Measurements from ENCODE around the gene EGF.

DNA sequence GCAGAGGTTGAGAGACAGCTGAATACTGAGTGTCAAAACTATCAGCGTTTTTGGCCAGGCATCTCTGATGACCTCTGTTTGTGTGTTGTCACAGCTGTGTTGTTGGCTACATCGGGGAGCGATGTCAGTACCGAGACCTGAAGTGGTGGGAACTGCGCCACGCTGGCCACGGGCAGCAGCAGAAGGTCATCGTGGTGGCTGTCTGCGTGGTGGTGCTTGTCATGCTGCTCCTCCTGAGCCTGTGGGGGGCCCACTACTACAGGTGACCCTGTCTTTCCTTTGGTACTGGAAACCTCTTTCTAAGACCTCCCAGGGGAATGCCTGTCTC, 86.9 kb downstream of the EGF start:
- TF ChIP-seq ZNF274 (IDR thresholded peaks at IDR 0.05; ENCODE audit: low read depth, low read length) (no peak), YY1 (IDR thresholded peaks at IDR 0.05; ENCODE audit: insufficient read depth, insufficient read length) (no peak), SUZ12 (IDR thresholded peaks at IDR 0.05; ENCODE audit: extremely low read depth, insufficient read depth, insufficient read length) (no peak)
